GM21367 (cell line): Measurements from ENCODE around the gene ERCC6L.
A peak's percentile ranks its signal among the peaks of the same experiment; 100 is the strongest.
"Not testable (repeated sequence)": the region's sequence is repeated elsewhere in the genome, so short reads cannot be mapped to it uniquely, and the experiment has no call there.

Experiments used
- ATAC-seq: cut with Tn5 transposase; IDR thresholded peaks from one replicate; pipeline ENCODE4 v1.9.1; 2021; ENCODE audit not compliant: unreplicated experiment

ERCC6L gene

GRCh38 chrX:72254816-72255215, 16.0 kb upstream of the ERCC6L start:
- no peak for ATAC-seq

GRCh38 chrX:72253686-72254085, 14.9 kb upstream of the ERCC6L start:
- no peak for ATAC-seq

- ATAC-seq = no peak
These were observed 8.5 kb upstream of the ERCC6L start for GRCh38 chrX:72247206-72247942.

- ATAC-seq = no peak
These were observed 6.7 kb upstream of the ERCC6L start for GRCh38 chrX:72245461-72246089.

DNA sequence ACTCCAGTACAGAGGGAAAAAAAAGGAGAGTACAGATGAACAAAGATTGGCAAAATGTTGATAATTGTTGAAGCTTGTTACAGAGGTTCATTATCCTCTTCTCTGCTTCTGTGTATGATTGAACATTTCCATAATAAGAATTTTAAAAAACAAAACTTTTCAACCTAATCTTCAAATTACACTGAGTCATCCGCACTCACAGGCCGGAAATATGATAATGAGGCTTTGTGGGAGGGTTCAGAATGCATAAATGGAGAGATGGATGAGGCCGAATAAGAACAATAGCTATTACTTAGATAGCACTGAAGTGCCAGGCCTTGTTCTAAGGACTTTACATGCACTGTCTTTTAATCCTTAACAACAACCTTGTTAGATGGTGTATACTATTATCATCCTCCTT, 4.6 kb upstream of the ERCC6L start:
- ATAC-seq = no peak

DNA sequence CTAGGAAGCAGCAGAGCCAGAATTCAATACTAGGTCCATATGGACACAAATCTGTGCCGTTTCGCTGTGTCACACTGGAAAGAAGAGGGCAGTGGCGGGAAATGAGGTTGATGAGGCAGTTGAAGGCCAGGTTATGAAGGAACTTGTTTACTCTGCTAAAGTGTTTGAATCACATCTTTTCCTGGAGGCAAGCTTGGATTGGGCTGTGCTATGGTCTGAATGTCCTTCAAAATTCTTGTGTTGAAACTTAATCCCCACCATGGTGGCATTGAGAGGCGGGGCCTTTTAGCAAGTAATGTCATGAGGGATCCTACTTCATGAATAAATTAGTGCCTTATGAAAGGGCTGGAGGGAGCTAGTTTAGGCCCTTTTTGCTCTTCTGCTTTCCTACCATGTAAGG, 2.1 kb upstream of the ERCC6L start:
- ATAC-seq = no peak

- ATAC-seq = no peak
These were observed 644 bp downstream of the ERCC6L start for GRCh38 chrX:72238183-72238582.

- no peak for ATAC-seq
These were observed 2.0 kb downstream of the ERCC6L start for GRCh38 chrX:72236841-72237240.

DNA sequence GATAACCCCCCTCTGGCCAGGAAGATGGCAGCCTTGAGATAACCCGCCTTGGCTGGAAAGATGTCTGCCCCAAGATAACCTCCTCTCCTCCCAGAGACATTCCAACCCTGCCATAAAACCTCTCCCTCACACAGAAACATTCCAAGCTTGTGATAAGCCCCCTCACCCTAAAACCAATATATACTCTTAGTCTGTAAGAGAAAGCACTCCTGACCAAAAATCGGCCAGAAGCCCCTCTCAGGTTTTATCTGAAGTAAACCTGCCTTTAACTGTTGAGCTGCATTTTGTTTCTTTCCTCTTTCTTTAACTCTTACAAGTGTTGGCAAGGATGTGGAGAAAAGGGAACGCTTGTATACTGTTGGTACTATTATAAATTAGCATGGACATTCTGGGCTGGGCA, 8.5 kb downstream of the ERCC6L start:
- ATAC-seq = no peak

GRCh38 chrX:72220375-72220774, 18.5 kb downstream of the ERCC6L start:
- not testable (repeated sequence) for ATAC-seq

- no peak for ATAC-seq
These were observed 21.9 kb downstream of the ERCC6L start for GRCh38 chrX:72216973-72217372.

DNA sequence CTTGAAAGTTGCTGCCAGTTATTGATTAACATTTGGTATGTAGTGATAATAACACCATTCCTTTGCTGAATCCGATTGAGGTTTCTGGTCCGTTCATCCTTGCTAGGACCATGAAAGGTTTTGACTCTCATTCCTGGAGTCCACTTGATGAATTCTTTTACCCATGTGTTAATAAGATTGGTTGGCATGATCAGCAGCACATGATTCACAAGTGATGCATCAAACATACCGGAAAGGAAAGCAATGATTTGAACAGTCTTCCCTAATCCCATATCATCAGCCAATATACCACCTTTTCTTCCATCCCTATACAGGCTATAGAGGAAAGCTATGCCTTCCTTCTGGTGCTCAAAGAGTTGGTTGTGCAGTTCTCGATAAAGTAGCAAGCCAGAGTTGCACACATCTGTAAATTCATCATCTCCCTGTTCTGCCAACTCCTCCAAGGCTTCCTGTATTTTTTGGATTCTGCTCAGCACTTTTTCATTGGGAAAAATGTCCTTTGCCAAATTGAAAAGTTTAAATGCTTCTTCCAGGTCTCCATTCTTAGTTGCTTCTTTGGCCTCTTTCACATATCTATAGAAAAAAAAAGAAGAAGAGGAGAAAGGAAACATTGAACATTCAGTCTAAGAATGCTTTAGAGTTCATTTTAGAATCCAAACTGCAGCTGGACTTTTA, 30.6 kb downstream of the ERCC6L start:
- ATAC-seq = no peak

GRCh38 chrX:72207366-72207765, 31.5 kb downstream of the ERCC6L start:
- no peak for ATAC-seq

DNA sequence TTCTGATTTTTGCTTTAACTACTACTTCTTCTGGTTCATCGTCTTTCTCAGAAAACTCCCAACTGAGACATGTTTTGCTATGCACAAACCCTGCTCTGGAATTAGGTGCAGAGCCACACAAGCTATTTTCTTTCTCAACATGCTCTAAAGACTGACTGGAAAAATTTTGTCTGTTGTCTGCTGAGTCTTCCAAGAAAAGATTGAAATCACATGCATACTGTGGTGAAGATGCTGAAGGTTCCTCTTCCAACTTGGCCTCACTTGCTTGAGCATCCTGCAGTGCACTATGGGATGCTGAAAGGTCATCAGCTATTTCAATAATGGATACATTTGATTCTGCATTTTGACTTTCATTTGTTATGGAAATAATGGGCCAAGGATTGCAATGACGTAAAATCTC, 33.1 kb downstream of the ERCC6L start:
- ATAC-seq = no peak

GRCh38 chrX:72203421-72203820, 35.4 kb downstream of the ERCC6L start:
- ATAC-seq = no peak

GRCh38 chrX:72202792-72203401, 35.9 kb downstream of the ERCC6L start:
- no peak for ATAC-seq

- no peak for ATAC-seq
These were observed 36.8 kb downstream of the ERCC6L start for GRCh38 chrX:72201836-72202536.

GRCh38 chrX:72182924-72183323, 55.9 kb downstream of the ERCC6L start:
- no peak for ATAC-seq

DNA sequence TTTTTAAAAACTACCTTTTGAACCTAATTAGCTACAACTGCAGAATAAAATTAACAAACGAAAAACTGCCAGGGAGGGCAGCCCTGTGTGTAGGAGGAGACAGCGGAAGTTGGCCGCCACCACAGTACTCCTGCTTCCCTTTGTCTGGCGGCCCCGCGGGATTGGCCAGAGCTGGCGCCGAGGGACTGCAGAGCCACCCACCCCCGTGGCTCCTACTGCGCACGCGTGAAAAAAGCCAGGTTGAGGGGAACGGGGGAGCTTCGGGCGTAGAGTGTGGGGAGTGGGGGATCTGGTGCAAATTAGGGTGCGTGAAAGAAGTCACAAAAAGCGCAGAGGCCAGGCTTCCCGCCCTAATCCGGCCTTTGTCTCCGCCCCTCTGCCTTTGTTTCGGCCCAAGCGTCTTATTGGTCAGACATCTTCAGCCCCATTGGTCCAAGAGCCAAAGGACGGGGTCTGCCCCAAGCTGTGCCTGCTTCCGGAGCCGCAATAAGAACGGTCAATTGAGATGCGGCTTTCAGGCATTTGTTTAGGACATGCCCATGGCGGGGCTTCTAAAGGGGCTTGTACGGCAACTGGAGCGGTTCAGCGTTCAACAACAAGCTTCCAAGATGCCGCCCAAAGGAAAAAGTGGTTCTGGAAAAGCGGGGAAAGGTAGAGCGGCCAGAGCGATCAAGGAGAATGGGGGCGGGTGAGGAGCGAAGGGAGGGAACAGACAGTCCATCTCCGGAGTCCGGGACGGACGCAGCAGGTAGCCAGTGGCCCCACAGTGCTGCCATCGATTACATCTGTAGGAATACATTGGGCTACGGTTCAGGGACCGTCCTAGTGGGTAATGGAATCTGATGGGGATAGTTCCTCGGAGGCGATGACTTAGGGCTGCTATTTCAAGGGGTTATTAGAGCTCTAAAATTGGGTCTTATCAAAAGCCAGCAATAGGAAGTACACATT, 57.4 kb downstream of the ERCC6L start, which contains the start of gene PIN4:
Gene PIN4, plus strand, starts transcription at position 580 of the 948 bp plus-strand sequence. Its CDS starts 29 bp downstream, at position 609.
- ATAC-seq = peak; percentile 90

DNA sequence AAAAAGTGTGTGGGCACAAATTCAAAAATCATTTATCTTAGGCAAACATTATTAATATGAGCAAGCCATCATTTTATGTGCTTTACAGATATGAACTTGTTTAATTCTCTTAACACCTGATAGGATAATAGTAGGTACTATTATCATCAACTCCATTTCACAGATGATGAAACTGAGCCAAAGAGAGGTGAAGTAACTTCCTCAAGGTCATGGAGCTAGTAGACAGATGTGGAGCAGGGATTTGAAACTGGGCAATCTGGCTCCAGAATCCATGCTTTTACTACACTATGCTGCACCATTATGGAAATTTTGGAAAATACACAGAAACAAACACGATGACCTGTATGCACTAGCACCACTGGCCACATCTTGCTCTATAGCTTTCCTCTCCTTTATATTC, 58.3 kb downstream of the ERCC6L start:
- ATAC-seq = no peak
